22Rv1 (cell line): ENCODE measurements around the gene SLC22A31.
"Not testable (repeated sequence)": the region's sequence is repeated elsewhere in the genome, so short reads cannot be mapped to it uniquely, and the experiment has no call there.

Experiments
- ZFX ChIP-seq: fragments of 450-650 bp; IDR thresholded peaks from 2 replicates; pipeline ENCODE4 v1.6.1; 2017; ENCODE audit warnings: antibody characterized with exemption, borderline replicate concordance
- TF ChIP-seq, protein P1 (sequence below): fragments of 450-650 bp; IDR thresholded peaks from 2 replicates; pipeline ENCODE4 v1.5.1; 2017; ENCODE audit warnings: mild to moderate bottlenecking

DNA sequence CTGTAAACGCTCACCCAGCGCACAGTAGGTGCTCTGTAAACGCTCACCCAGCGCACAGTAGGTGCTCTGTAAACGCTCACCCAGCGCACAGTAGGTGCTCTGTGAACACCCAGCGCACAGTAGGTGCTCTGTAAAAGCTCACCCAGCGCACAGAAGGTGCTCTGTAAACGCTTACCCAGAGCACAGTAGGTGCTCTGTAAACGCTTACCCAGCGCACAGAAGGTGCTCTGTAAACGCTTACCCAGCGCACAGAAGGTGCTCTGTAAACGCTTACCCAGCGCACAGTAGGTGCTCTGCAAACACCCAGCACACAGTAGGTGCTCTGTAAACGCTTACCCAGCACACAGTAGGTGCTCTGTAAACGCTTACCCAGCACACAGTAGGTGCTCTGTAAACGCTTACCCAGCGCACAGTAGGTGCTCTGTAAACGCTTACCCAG is 13.7 kb downstream of the SLC22A31 start:
- TF ChIP-seq, protein P1, sequence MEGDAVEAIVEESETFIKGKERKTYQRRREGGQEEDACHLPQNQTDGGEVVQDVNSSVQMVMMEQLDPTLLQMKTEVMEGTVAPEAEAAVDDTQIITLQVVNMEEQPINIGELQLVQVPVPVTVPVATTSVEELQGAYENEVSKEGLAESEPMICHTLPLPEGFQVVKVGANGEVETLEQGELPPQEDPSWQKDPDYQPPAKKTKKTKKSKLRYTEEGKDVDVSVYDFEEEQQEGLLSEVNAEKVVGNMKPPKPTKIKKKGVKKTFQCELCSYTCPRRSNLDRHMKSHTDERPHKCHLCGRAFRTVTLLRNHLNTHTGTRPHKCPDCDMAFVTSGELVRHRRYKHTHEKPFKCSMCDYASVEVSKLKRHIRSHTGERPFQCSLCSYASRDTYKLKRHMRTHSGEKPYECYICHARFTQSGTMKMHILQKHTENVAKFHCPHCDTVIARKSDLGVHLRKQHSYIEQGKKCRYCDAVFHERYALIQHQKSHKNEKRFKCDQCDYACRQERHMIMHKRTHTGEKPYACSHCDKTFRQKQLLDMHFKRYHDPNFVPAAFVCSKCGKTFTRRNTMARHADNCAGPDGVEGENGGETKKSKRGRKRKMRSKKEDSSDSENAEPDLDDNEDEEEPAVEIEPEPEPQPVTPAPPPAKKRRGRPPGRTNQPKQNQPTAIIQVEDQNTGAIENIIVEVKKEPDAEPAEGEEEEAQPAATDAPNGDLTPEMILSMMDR: not testable (repeated sequence)
- TF ChIP-seq ZFX: not testable (repeated sequence)
